ENCODE results near the gene FOXL2.

FOXL2 gene

GRCh38 chr3:138962854-138963560 is 16.1 kb upstream of the FOXL2 start:
- no peak for DNase-seq (ENCODE audit: low read depth)
- TF ChIP-seq, protein P1, sequence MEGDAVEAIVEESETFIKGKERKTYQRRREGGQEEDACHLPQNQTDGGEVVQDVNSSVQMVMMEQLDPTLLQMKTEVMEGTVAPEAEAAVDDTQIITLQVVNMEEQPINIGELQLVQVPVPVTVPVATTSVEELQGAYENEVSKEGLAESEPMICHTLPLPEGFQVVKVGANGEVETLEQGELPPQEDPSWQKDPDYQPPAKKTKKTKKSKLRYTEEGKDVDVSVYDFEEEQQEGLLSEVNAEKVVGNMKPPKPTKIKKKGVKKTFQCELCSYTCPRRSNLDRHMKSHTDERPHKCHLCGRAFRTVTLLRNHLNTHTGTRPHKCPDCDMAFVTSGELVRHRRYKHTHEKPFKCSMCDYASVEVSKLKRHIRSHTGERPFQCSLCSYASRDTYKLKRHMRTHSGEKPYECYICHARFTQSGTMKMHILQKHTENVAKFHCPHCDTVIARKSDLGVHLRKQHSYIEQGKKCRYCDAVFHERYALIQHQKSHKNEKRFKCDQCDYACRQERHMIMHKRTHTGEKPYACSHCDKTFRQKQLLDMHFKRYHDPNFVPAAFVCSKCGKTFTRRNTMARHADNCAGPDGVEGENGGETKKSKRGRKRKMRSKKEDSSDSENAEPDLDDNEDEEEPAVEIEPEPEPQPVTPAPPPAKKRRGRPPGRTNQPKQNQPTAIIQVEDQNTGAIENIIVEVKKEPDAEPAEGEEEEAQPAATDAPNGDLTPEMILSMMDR (conservative IDR thresholded peaks at IDR 0.05; ENCODE audit: control insufficient read depth, insufficient read depth, low read depth, low read length) = no peak
- no peak overlapping the region for H3K4me3 ChIP-seq (ENCODE audit: control insufficient read depth, low read depth, low read length)

DNA sequence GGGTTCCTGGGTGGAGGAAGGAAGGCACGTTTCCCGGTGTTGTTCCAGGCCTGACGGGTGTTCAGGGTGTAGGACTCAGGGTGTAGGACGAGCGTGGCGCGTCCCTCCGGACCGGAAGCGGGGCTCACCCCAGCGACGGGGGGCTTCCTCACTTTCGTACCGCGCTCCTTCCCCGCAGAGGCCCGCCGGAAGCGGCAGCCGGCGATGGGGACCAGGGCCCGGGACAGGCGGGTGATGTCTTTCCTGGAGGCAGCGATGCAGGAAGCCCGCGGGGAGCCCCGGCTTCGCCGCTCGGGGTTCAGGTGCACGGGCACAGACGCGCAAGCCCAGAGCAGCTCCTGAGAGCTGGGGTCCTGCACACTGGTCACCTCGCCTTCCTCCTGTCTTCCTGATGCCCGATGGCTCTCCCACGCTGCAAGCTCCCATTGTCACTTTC is 13.5 kb upstream of the FOXL2 start:
- TF ChIP-seq, protein P1 (conservative IDR thresholded peaks at IDR 0.05; ENCODE audit: control insufficient read depth, insufficient read depth, low read depth, low read length) = no peak
- DNase-seq (ENCODE audit: low read depth) = no peak
- no peak overlapping the region for H3K4me3 ChIP-seq (ENCODE audit: control insufficient read depth, low read depth, low read length)

GRCh38 chr3:138950701-138951100 is 3.8 kb upstream of the FOXL2 start:
- DNase-seq (ENCODE audit: low read depth) = no peak

DNA sequence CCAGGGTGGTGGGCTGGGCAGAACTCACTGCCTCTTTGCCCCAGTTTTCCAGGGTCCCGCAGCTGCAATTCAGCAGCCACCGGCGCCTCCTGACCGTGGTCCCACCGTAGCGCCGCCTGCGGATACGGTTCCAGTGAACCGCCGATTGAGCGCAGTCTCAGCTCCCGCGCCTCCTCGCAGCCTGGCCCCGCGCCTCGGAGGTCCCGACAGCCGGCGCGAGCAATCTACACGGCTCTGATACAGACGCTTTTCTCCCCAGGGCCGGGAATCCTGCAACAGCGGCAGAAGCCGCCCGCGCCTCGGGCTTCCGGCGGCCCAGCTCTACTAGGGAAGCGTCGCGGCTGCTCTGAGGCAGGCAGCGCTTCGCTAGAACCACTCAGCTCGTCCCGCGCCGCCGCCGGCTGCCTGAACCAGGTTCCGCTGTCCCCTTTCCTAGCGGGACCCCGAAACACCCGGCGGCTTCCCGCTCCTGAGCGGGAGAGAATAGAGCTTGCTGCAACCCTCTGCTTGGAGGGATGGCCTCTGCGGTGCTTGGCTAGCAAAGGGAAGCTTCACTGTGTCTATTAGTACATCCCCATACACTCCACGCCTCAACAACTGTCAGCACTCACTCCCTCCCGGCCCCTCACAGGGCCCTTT is 3.2 kb upstream of the FOXL2 start:
- peak overlapping the region; percentile 7 for H3K4me3 ChIP-seq (ENCODE audit: control insufficient read depth, low read depth, low read length)
- TF ChIP-seq, protein P1 (conservative IDR thresholded peaks at IDR 0.05; ENCODE audit: control insufficient read depth, insufficient read depth, low read depth, low read length) = no peak
- DNase-seq (ENCODE audit: low read depth) = peak; percentile 24

More at GRCh38 chr3:138950701-138951100, 3.8 kb upstream of the FOXL2 start:
- H3K4me3 ChIP-seq (ENCODE audit: control insufficient read depth, low read depth, low read length) = no peak overlapping the region
- TF ChIP-seq, protein P1 (conservative IDR thresholded peaks at IDR 0.05; ENCODE audit: control insufficient read depth, insufficient read depth, low read depth, low read length) = no peak

- TF ChIP-seq, protein P1 (conservative IDR thresholded peaks at IDR 0.05; ENCODE audit: control insufficient read depth, insufficient read depth, low read depth, low read length) = no peak
- no peak for DNase-seq (ENCODE audit: low read depth)
- H3K4me3 ChIP-seq (ENCODE audit: control insufficient read depth, low read depth, low read length) = peak overlapping the region; percentile 7
Observed at GRCh38 chr3:138949445-138950005, 2.6 kb upstream of the FOXL2 start.

GRCh38 chr3:138949002-138949418 is 2.1 kb upstream of the FOXL2 start:
- TF ChIP-seq, protein P1 (conservative IDR thresholded peaks at IDR 0.05; ENCODE audit: control insufficient read depth, insufficient read depth, low read depth, low read length) = no peak
- DNase-seq (ENCODE audit: low read depth) = no peak
- no peak overlapping the region for H3K4me3 ChIP-seq (ENCODE audit: control insufficient read depth, low read depth, low read length)

All from fibroblast of mammary gland (primary cell).